Measurements from ENCODE around the gene TLK2. TPM values are rescaled to one million over a fixed set of nuclear protein-coding genes. Genes with fewer than 3 reads are reported as not detected.
"Not testable (repeated sequence)": the region's sequence is repeated elsewhere in the genome, so short reads cannot be mapped to it uniquely, and the experiment has no call there.

TLK2 gene
- total RNA-seq, 1 donor from 2014 or later = 57.0 TPM

DNA sequence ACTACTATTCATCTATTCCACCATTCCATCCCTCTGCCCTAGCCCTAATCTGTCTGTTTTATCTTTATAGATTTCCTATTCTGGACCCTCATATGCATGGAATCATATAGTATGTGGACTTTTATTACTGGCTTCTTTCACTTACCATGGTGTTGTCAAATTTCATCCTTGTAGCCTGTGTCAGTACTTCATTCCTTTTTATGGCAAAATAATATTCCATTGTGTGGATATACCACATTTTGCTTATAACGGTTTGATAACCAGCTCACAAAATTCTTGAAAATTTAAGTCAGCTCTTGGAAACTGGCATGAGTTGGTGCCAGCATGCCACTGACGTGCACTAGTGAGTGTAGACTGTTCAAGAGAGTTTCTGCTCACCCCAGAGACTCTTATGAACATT, 118.5 kb downstream of the TLK2 start:
- Mint-ChIP-seq H3K27ac (no peak overlapping the region), H3K27me3 (no peaks in the 10 kb centered on the region), H3K4me1 (no peaks in the 10 kb centered on the region), H3K9me3 (no peaks in the 10 kb centered on the region), H3K36me3 (ENCODE audit: low read depth) (peaks cover 79% of the 10 kb centered on the region), H3K4me3 (no peak overlapping the region)
- DNase-seq (no peak), ATAC-seq (ENCODE audit: low read depth) (no peak)
- TF ChIP-seq, protein P1, sequence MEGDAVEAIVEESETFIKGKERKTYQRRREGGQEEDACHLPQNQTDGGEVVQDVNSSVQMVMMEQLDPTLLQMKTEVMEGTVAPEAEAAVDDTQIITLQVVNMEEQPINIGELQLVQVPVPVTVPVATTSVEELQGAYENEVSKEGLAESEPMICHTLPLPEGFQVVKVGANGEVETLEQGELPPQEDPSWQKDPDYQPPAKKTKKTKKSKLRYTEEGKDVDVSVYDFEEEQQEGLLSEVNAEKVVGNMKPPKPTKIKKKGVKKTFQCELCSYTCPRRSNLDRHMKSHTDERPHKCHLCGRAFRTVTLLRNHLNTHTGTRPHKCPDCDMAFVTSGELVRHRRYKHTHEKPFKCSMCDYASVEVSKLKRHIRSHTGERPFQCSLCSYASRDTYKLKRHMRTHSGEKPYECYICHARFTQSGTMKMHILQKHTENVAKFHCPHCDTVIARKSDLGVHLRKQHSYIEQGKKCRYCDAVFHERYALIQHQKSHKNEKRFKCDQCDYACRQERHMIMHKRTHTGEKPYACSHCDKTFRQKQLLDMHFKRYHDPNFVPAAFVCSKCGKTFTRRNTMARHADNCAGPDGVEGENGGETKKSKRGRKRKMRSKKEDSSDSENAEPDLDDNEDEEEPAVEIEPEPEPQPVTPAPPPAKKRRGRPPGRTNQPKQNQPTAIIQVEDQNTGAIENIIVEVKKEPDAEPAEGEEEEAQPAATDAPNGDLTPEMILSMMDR (IDR thresholded peaks at IDR 0.05) = no peak
- CTCF ChIA-PET = interaction anchor here (0.6 kb wide), 1 partner anchor 42 kb away, joined by 3 read pairs; no protein-coding TSS in a partner anchor
- POLR2A ChIA-PET = no interaction called here
- intact Hi-C loops (cut with micrococcal nuclease) = no loop called here

DNA sequence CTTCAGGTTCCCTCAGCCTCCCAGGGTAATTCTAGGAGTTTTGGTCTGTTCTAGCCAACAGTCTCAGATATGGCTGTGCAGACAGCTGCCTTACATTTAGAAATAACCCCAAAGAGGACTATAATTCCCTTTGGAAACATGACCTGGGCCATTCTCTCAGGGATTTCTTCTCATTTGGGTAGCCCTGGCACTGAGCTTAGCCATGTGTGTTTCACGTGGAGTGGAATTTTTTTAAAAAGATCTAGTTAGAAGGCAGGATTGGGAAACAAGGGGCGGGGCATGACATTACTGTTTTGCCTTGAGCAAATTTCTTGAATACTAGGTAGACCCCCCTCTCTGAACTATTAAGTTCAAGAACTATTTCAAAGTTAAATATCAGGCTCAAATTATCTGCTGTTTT, 119.3 kb downstream of the TLK2 start:
- ATAC-seq (ENCODE audit: low read depth) (no peak), DNase-seq (no peak)
- CTCF ChIA-PET = no interaction called here
- no peaks in the 10 kb centered on the region for H3K27me3 Mint-ChIP-seq
- POLR2A ChIA-PET = no interaction called here
- no peak overlapping the region for H3K4me3 Mint-ChIP-seq
- no peak overlapping the region for H3K27ac Mint-ChIP-seq
- H3K4me1 Mint-ChIP-seq = no peaks in the 10 kb centered on the region
- TF ChIP-seq, protein P1 (IDR thresholded peaks at IDR 0.05) = no peak
- intact Hi-C loops (cut with micrococcal nuclease) = no loop called here
- no peaks in the 10 kb centered on the region for H3K9me3 Mint-ChIP-seq
- peaks cover 79% of the 10 kb centered on the region for H3K36me3 Mint-ChIP-seq (ENCODE audit: low read depth)

- POLR2A ChIA-PET = no interaction called here
- ATAC-seq (ENCODE audit: low read depth) = no peak
- Mint-ChIP-seq H3K9me3 (no peaks in the 10 kb centered on the region), H3K27ac (no peak overlapping the region), H3K27me3 (no peaks in the 10 kb centered on the region), H3K36me3 (ENCODE audit: low read depth) (peaks cover 75% of the 10 kb centered on the region), H3K4me1 (no peaks in the 10 kb centered on the region), H3K4me3 (no peak overlapping the region)
- intact Hi-C loops (cut with micrococcal nuclease) = no loop called here
- DNase-seq = no peak
- TF ChIP-seq, protein P1 (IDR thresholded peaks at IDR 0.05) = no peak
- CTCF ChIA-PET = no interaction called here
Observed at GRCh38 chr17:62599964-62600657, 121.5 kb downstream of the TLK2 start.

GRCh38 chr17:62600805-62601204, 122.2 kb downstream of the TLK2 start:
- no peak for DNase-seq
- ChIA-PET POLR2A (no interaction called here), CTCF (no interaction called here)
- no peak for ATAC-seq (ENCODE audit: low read depth)
- Mint-ChIP-seq H3K27ac (no peak overlapping the region), H3K36me3 (ENCODE audit: low read depth) (peaks cover 74% of the 10 kb centered on the region), H3K27me3 (no peaks in the 10 kb centered on the region), H3K4me3 (no peak overlapping the region), H3K4me1 (no peaks in the 10 kb centered on the region), H3K9me3 (no peaks in the 10 kb centered on the region)
- intact Hi-C loops (cut with micrococcal nuclease) = no loop called here
- TF ChIP-seq, protein P1 (IDR thresholded peaks at IDR 0.05) = no peak

- no peak overlapping the region for H3K4me3 Mint-ChIP-seq
- H3K4me1 Mint-ChIP-seq = no peaks in the 10 kb centered on the region
- DNase-seq (no peak), ATAC-seq (ENCODE audit: low read depth) (no peak)
- H3K27ac Mint-ChIP-seq = no peak overlapping the region
- POLR2A ChIA-PET = no interaction called here
- H3K36me3 Mint-ChIP-seq (ENCODE audit: low read depth) = peaks cover 75% of the 10 kb centered on the region
- H3K27me3 Mint-ChIP-seq = no peaks in the 10 kb centered on the region
- TF ChIP-seq, protein P1 (IDR thresholded peaks at IDR 0.05) = no peak
- intact Hi-C loops (cut with micrococcal nuclease) = no loop called here
- no peaks in the 10 kb centered on the region for H3K9me3 Mint-ChIP-seq
- CTCF ChIA-PET = no interaction called here
Observed at GRCh38 chr17:62601471-62601870, 122.8 kb downstream of the TLK2 start.

DNA sequence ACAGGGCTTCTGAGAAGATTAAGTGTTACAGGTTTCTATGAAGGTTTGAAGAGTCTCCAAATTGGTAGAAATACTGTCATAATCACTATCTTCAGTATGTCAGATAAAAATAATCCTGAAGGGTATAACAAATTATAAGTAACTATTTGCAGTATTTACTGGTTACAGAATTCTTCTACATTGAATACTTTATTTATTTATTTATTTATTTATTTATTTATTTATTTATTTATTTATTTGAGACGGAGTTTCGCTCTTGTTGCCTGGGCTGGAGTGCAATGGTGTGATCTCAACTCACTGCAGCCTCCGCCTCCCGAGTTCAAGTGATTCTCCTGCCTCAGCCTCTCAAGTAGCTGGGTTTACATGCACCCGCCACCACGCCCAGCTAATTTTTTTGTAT, 125.2 kb downstream of the TLK2 start:
- ATAC-seq (ENCODE audit: low read depth); H3K27me3 Mint-ChIP-seq; H3K9me3 Mint-ChIP-seq; CTCF ChIA-PET; H3K4me3 Mint-ChIP-seq; POLR2A ChIA-PET; intact Hi-C loops (cut with micrococcal nuclease); H3K27ac Mint-ChIP-seq; DNase-seq; H3K4me1 Mint-ChIP-seq: not testable (repeated sequence)
- peaks cover 74% of the 10 kb centered on the region for H3K36me3 Mint-ChIP-seq (ENCODE audit: low read depth)

All from activated B cell treated with CpG ODN at 0.5 μM for 24 hours (primary cell).